HEK293 (cell line): Measurements from ENCODE around the gene ZNF469.

Experiments
- CTCF ChIA-PET: fragments of 350-600 bp; formaldehyde crosslinking; extraction: SDS; loops from one replicate; lab custom pipeline; 2021; ENCODE audit warnings: antibody characterized with exemption; lab: Yijun Ruan, JAX
- POLR2A ChIA-PET: fragments of 300-600 bp; formaldehyde crosslinking; extraction: SDS; loops from one replicate; lab custom pipeline; 2020; ENCODE audit warnings: antibody characterized with exemption, inconsistent platforms; lab: Yijun Ruan, JAX
- H3K27ac ChIP-seq: fragments of 200-500 bp; sonication (Bioruptor generic); 2 replicates; pipeline ENCODE4 v1.5.1; 2014; ENCODE audit warnings: low read depth, low read length, control low read depth, inconsistent platforms; ENCODE audit errors: extremely low read depth
- H3K36me3 ChIP-seq, 2 experiments: fragments of 200-500 bp in 1 of 2; sonication (Bioruptor generic) in 1 of 2; 1 replicate in 1 of 2; 2 replicates in 1 of 2; pipeline ENCODE4 v1.5.1; 2014 to 2017; ENCODE audit warnings: inconsistent platforms in 2 of 2, low read length in 2 of 2; ENCODE audit not compliant: control insufficient read depth in 2 of 2, insufficient read depth in 1 of 2
- H3K4me1 ChIP-seq: fragments of 200-500 bp; sonication (Bioruptor generic); 2 replicates; pipeline ENCODE4 v1.5.1; 2014; ENCODE audit warnings: mild to moderate bottlenecking, low read length, inconsistent platforms; ENCODE audit not compliant: control insufficient read depth, insufficient read depth
- H3K4me3 ChIP-seq: 2 replicates; pipeline ENCODE4 v1.5.1; 2011; ENCODE audit warnings: low read depth, mild to moderate bottlenecking, control low read depth, low read length, moderate library complexity
- H3K9me3 ChIP-seq: fragments of 200-500 bp; sonication (Bioruptor generic); 2 replicates; pipeline ENCODE4 v1.5.1; 2014; ENCODE audit warnings: low read depth, low read length, inconsistent platforms; ENCODE audit not compliant: control insufficient read depth, insufficient read depth
- BCL11A ChIP-seq: fragments of 450-650 bp; formaldehyde crosslinking; IDR thresholded peaks from 2 replicates; pipeline ENCODE4 v1.5.1; 2016; ENCODE audit warnings: low read depth, missing biosample characterization, missing genetic modification characterization
- GFI1B ChIP-seq: fragments of 450-650 bp; formaldehyde crosslinking; IDR thresholded peaks from 2 replicates; pipeline ENCODE4 v1.5.1; 2016; ENCODE audit warnings: missing biosample characterization, missing genetic modification characterization
- KLF16 ChIP-seq: fragments of 450-650 bp; formaldehyde crosslinking; IDR thresholded peaks from 2 replicates; pipeline ENCODE4 v1.5.1; 2017; ENCODE audit warnings: missing biosample characterization, missing genetic modification characterization
- MEIS1 ChIP-seq: sonication (generic); formaldehyde crosslinking; IDR thresholded peaks from 2 replicates; pipeline ENCODE4 v1.8.1; 2022; ENCODE audit warnings: missing genetic modification reagents, mild to moderate bottlenecking, borderline replicate concordance
- MZF1 ChIP-seq: fragments of 450-650 bp; formaldehyde crosslinking; IDR thresholded peaks from 2 replicates; pipeline ENCODE4 v1.5.1; 2017; ENCODE audit warnings: missing biosample characterization, missing genetic modification characterization, borderline replicate concordance
- OSR2 ChIP-seq: fragments of 450-650 bp; formaldehyde crosslinking; IDR thresholded peaks from 2 replicates; pipeline ENCODE4 v1.5.1; 2016; ENCODE audit warnings: missing biosample characterization, missing genetic modification characterization
- PRDM1 ChIP-seq: fragments of 450-650 bp; formaldehyde crosslinking; IDR thresholded peaks from 2 replicates; pipeline ENCODE4; 2016; ENCODE audit warnings: missing biosample characterization, missing genetic modification characterization
- SCRT2 ChIP-seq: fragments of 450-650 bp; formaldehyde crosslinking; IDR thresholded peaks from 2 replicates; pipeline ENCODE4 v1.5.1; 2016; ENCODE audit warnings: missing biosample characterization, missing genetic modification characterization
- SP3 ChIP-seq: fragments of 450-650 bp; formaldehyde crosslinking; IDR thresholded peaks from 2 replicates; pipeline ENCODE4 v1.5.1; 2016; ENCODE audit warnings: missing biosample characterization, missing genetic modification characterization
- ZBTB20 ChIP-seq: fragments of 450-650 bp; formaldehyde crosslinking; IDR thresholded peaks from 2 replicates; pipeline ENCODE4 v1.5.1; 2016; ENCODE audit warnings: missing biosample characterization, missing genetic modification characterization
- ZEB2 ChIP-seq: fragments of 450-650 bp; formaldehyde crosslinking; IDR thresholded peaks from 2 replicates; pipeline ENCODE4 v1.5.1; 2016; ENCODE audit warnings: missing biosample characterization, missing genetic modification characterization
- ZFHX2 ChIP-seq: fragments of 450-650 bp; formaldehyde crosslinking; conservative IDR thresholded peaks from 2 replicates; pipeline ENCODE4 v1.5.1; 2016; ENCODE audit warnings: missing biosample characterization, missing genetic modification characterization
- ZFP69B ChIP-seq: fragments of 450-650 bp; formaldehyde crosslinking; IDR thresholded peaks from 2 replicates; pipeline ENCODE4 v1.5.1; 2016; ENCODE audit warnings: missing biosample characterization, missing genetic modification characterization
- ZNF133 ChIP-seq: fragments of 450-650 bp; formaldehyde crosslinking; IDR thresholded peaks from 2 replicates; pipeline ENCODE4 v1.5.1; 2016; ENCODE audit warnings: missing biosample characterization, missing genetic modification characterization
- ZNF138 ChIP-seq: fragments of 450-650 bp; formaldehyde crosslinking; IDR thresholded peaks from 2 replicates; pipeline ENCODE4 v1.5.1; 2016; ENCODE audit warnings: missing biosample characterization, missing genetic modification characterization, borderline replicate concordance
- ZNF214 ChIP-seq: fragments of 450-650 bp; formaldehyde crosslinking; IDR thresholded peaks from 2 replicates; pipeline ENCODE4 v1.5.1; 2017; ENCODE audit warnings: missing biosample characterization, mild to moderate bottlenecking, missing genetic modification characterization, borderline replicate concordance
- ZNF221 ChIP-seq: fragments of 450-650 bp; formaldehyde crosslinking; IDR thresholded peaks from 2 replicates; pipeline ENCODE4 v1.5.1; 2017; ENCODE audit warnings: missing biosample characterization, missing genetic modification characterization, borderline replicate concordance
- ZNF549 ChIP-seq: fragments of 450-650 bp; IDR thresholded peaks from 2 replicates; pipeline ENCODE4 v1.5.1; 2018; ENCODE audit warnings: missing biosample characterization, missing genetic modification characterization, mild to moderate bottlenecking, inconsistent platforms, moderate library complexity
- ZNF555 ChIP-seq: fragments of 450-650 bp; formaldehyde crosslinking; conservative IDR thresholded peaks from 2 replicates; pipeline ENCODE4 v1.5.1; 2017; ENCODE audit warnings: missing biosample characterization, mild to moderate bottlenecking, missing genetic modification characterization, inconsistent platforms
- ZNF626 ChIP-seq: fragments of 450-650 bp; sonication (Bioruptor Pico); formaldehyde crosslinking; IDR thresholded peaks from 2 replicates; pipeline ENCODE4 v1.5.1; 2018; ENCODE audit warnings: missing biosample characterization, missing genetic modification characterization, inconsistent platforms
- ZNF660 ChIP-seq: fragments of 450-650 bp; IDR thresholded peaks from 2 replicates; pipeline ENCODE4 v1.5.1; 2018; ENCODE audit warnings: missing biosample characterization, mild to moderate bottlenecking, missing genetic modification characterization
- ZNF76 ChIP-seq: fragments of 450-650 bp; formaldehyde crosslinking; IDR thresholded peaks from 2 replicates; pipeline ENCODE4; 2016; ENCODE audit warnings: low read depth, missing biosample characterization, missing genetic modification characterization, borderline replicate concordance
- ZNF777 ChIP-seq: fragments of 450-650 bp; formaldehyde crosslinking; IDR thresholded peaks from 2 replicates; pipeline ENCODE4 v1.5.1; 2017; ENCODE audit warnings: missing biosample characterization, missing genetic modification characterization, borderline replicate concordance
- ZXDB ChIP-seq: fragments of 450-650 bp; formaldehyde crosslinking; IDR thresholded peaks from 2 replicates; pipeline ENCODE4 v1.5.1; 2016; ENCODE audit warnings: missing biosample characterization, missing genetic modification characterization
- TF ChIP-seq, protein P1 (sequence below): fragments of 450-650 bp; formaldehyde crosslinking; IDR thresholded peaks from 2 replicates; pipeline ENCODE4 v1.5.1; 2016; ENCODE audit warnings: missing biosample characterization, missing genetic modification characterization
- TF ChIP-seq, protein P2 (sequence below): fragments of 450-650 bp; formaldehyde crosslinking; IDR thresholded peaks from 2 replicates; pipeline ENCODE4; 2016; ENCODE audit warnings: missing biosample characterization, missing genetic modification characterization
- TF ChIP-seq, protein P3 (sequence below): fragments of 450-650 bp; formaldehyde crosslinking; IDR thresholded peaks from 2 replicates; pipeline ENCODE4 v1.5.1; 2016; ENCODE audit warnings: missing biosample characterization, missing genetic modification characterization
- TF ChIP-seq, protein P4 (sequence below): fragments of 450-650 bp; formaldehyde crosslinking; IDR thresholded peaks from 2 replicates; pipeline ENCODE4 v1.5.0; 2017; ENCODE audit warnings: missing biosample characterization, missing genetic modification characterization, borderline replicate concordance

Gene ZNF469

DNA sequence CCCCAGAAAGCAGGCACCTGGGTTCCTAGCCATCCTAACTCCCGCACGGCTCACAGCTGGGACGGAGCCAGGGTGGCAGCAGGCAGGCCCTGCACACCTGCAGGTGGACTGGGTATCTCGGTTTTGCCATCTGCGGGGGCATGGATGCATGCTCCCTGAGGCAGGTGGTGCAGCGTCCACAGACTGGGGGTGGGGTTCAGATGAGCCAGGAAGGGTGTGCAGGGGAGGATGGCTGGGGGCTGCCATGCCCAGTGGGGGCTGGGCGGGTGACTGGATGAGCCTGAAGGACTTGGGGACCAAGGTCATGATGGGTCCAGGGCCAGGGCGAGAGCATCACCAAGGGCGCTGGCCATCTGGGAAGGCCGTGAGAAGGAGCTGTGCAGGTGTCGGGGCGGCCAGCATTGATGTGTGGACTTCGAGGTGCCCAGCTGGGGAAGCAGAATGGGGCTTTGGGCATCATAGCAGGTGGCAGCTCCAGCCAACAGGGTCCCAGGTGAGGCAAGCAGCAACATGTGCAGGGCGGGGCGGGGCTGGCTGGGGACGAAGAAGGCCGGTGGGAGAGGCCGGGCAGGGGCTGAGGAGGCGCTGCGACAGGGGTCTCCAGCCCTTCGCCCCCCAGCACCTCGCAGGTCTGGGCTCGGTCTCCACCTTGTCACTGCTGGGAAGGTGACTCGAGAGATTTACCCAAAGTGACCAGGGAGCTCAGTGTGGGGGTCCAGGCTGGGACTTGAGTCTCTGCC is 41.0 kb upstream of the ZNF469 start:
- Histone ChIP-seq H3K4me1 (no peaks in the 10 kb centered on the region), H3K36me3 (no peaks in the 10 kb centered on the region), H3K9me3 (no peaks in the 10 kb centered on the region)
- ChIA-PET POLR2A (no interaction called here), CTCF (interaction anchor here (0.6 kb wide), 1 partner anchor 565 kb away, joined by 3 read pairs; no protein-coding TSS in a partner anchor)
- TF ChIP-seq SP3 (tag by site-specific recombination) (no peak), ZNF777 (tag by site-specific recombination) (no peak), ZNF133 (tag by site-specific recombination) (no peak), ZNF626 (tag by site-specific recombination) (no peak), ZNF76 (tag by site-specific recombination) (no peak), ZNF660 (tag by site-specific recombination) (no peak), SCRT2 (tag by site-specific recombination) (no peak), ZFP69B (tag by site-specific recombination) (no peak), ZEB2 (tag by site-specific recombination) (no peak), MEIS1 (CRISPR knock-in tag) (no peak), ZBTB20 (tag by site-specific recombination) (no peak), KLF16 (tag by site-specific recombination) (no peak)
- TF ChIP-seq, protein P1, sequence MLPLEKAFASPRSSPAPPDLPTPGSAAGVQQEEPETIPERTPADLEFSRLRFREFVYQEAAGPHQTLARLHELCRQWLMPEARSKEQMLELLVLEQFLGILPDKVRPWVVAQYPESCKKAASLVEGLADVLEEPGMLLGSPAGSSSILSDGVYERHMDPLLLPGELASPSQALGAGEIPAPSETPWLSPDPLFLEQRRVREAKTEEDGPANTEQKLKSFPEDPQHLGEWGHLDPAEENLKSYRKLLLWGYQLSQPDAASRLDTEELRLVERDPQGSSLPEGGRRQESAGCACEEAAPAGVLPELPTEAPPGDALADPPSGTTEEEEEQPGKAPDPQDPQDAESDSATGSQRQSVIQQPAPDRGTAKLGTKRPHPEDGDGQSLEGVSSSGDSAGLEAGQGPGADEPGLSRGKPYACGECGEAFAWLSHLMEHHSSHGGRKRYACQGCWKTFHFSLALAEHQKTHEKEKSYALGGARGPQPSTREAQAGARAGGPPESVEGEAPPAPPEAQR = no peak
- TF ChIP-seq, protein P2, sequence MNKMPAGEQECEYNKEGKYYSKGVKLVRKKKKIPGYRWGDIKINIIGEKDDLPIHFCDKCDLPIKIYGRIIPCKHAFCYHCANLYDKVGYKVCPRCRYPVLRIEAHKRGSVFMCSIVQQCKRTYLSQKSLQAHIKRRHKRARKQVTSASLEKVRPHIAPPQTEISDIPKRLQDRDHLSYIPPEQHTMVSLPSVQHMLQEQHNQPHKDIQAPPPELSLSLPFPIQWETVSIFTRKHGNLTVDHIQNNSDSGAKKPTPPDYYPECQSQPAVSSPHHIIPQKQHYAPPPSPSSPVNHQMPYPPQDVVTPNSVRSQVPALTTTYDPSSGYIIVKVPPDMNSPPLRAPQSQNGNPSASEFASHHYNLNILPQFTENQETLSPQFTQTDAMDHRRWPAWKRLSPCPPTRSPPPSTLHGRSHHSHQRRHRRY (tag by site-specific recombination) = no peak
- TF ChIP-seq, all 188 proteins: peak for 0
- no peak overlapping the region for H3K27ac ChIP-seq
- H3K4me3 ChIP-seq = no peak overlapping the region

DNA sequence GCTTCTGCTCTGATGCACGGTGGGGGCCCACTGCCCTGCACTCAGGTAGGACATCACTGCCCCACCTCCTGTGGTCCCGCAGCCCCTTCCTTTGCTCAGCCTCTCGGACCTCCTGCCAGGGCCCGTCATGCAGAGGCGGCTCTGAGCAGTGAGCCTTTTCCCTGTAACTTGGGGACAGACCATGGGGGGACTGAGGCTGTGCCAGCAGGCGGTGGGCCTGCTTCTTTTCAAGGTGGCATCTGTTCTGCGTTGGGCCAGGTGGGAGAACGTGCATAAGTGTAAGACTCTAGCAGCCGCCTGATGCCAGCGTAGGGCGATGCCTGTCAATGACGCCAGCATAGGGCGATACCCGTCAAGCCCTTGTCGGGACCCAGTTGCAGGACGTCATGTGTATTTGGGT is 40.3 kb upstream of the ZNF469 start:
- no peaks in the 10 kb centered on the region for H3K36me3 ChIP-seq
- CTCF ChIA-PET = no interaction called here
- H3K4me1 ChIP-seq = no peaks in the 10 kb centered on the region
- POLR2A ChIA-PET = interaction anchor here (0.6 kb wide), 1 partner anchor 93 kb away, joined by 5 read pairs; no protein-coding TSS in a partner anchor
- no peak overlapping the region for H3K27ac ChIP-seq
- no peaks in the 10 kb centered on the region for H3K9me3 ChIP-seq
- H3K4me3 ChIP-seq = no peak overlapping the region
- no peak for TF ChIP-seq ZXDB (tag by site-specific recombination)
- no peak for TF ChIP-seq PRDM1 (tag by site-specific recombination)
- no peak for TF ChIP-seq ZNF214
- TF ChIP-seq MZF1 (tag by site-specific recombination) = no peak
- no peak for TF ChIP-seq GFI1B (tag by site-specific recombination)
- TF ChIP-seq OSR2 (tag by site-specific recombination) = no peak
- no peak for TF ChIP-seq BCL11A (tag by site-specific recombination)
- no peak for TF ChIP-seq ZNF549 (tag by site-specific recombination)
- TF ChIP-seq, protein P3, sequence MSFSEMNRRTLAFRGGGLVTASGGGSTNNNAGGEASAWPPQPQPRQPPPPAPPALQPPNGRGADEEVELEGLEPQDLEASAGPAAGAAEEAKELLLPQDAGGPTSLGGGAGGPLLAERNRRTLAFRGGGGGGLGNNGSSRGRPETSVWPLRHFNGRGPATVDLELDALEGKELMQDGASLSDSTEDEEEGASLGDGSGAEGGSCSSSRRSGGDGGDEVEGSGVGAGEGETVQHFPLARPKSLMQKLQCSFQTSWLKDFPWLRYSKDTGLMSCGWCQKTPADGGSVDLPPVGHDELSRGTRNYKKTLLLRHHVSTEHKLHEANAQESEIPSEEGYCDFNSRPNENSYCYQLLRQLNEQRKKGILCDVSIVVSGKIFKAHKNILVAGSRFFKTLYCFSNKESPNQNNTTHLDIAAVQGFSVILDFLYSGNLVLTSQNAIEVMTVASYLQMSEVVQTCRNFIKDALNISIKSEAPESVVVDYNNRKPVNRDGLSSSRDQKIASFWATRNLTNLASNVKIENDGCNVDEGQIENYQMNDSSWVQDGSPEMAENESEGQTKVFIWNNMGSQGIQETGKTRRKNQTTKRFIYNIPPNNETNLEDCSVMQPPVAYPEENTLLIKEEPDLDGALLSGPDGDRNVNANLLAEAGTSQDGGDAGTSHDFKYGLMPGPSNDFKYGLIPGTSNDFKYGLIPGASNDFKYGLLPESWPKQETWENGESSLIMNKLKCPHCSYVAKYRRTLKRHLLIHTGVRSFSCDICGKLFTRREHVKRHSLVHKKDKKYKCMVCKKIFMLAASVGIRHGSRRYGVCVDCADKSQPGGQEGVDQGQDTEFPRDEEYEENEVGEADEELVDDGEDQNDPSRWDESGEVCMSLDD (tag by site-specific recombination) = no peak
- TF ChIP-seq, protein P4, sequence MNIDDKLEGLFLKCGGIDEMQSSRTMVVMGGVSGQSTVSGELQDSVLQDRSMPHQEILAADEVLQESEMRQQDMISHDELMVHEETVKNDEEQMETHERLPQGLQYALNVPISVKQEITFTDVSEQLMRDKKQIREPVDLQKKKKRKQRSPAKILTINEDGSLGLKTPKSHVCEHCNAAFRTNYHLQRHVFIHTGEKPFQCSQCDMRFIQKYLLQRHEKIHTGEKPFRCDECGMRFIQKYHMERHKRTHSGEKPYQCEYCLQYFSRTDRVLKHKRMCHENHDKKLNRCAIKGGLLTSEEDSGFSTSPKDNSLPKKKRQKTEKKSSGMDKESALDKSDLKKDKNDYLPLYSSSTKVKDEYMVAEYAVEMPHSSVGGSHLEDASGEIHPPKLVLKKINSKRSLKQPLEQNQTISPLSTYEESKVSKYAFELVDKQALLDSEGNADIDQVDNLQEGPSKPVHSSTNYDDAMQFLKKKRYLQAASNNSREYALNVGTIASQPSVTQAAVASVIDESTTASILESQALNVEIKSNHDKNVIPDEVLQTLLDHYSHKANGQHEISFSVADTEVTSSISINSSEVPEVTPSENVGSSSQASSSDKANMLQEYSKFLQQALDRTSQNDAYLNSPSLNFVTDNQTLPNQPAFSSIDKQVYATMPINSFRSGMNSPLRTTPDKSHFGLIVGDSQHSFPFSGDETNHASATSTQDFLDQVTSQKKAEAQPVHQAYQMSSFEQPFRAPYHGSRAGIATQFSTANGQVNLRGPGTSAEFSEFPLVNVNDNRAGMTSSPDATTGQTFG = no peak
- TF ChIP-seq ZNF777 (tag by site-specific recombination) = no peak
- TF ChIP-seq ZNF138 (tag by site-specific recombination) = no peak
- TF ChIP-seq ZNF221 (tag by site-specific recombination) = no peak
- no peak for TF ChIP-seq ZFHX2 (tag by site-specific recombination)
- no peak for TF ChIP-seq ZNF555 (tag by site-specific recombination)
